Large intestine (tissue), 3 donors: ENCODE measurements around the gene ABHD1. TPM values are rescaled to one million over a fixed set of nuclear protein-coding genes. Genes with fewer than 3 reads are reported as not detected.
A peak's percentile ranks its signal among the peaks of the same experiment; 100 is the strongest.

Source experiments
- DNase-seq, 2 donors: peaks; one replicate each; pipeline versions ENCODE4 v3.0.0 to v3.0.0-alpha.2; 2013
- H3K27ac ChIP-seq: one replicate; pipeline ENCODE4 v1.5.1; 2013; ENCODE audit warnings: low read length
- H3K27me3 ChIP-seq: 2 replicates; pipeline ENCODE4 v1.6.1; 2013; ENCODE audit warnings: low read length; ENCODE audit not compliant: control insufficient read depth, insufficient read depth
- H3K36me3 ChIP-seq: 2 replicates; pipeline ENCODE4 v1.6.1; 2013; ENCODE audit warnings: low read length; ENCODE audit not compliant: control insufficient read depth, insufficient read depth
- H3K4me1 ChIP-seq: one replicate; pipeline ENCODE4 v1.6.1; 2013; ENCODE audit warnings: low read length; ENCODE audit not compliant: control insufficient read depth, insufficient read depth
- H3K4me3 ChIP-seq: one replicate; pipeline ENCODE4 v1.5.1; 2013; ENCODE audit warnings: low read length
- H3K9me3 ChIP-seq: one replicate; pipeline ENCODE4 v1.6.1; 2013; ENCODE audit warnings: mild to moderate bottlenecking, low read depth, low read length, moderate library complexity; ENCODE audit not compliant: control insufficient read depth
- WGBS: methylation state at CpG from one replicate; pipeline ENCODE4 v1.1.5; 2013; ENCODE audit warnings: low lambda C conversion rate; ENCODE audit not compliant: insufficient coverage; 5-methylcytosine and 5-hydroxymethylcytosine counted together
- polyA plus RNA-seq: library from polyadenylated mRNA; unstranded; fragments of 120-200 nt; gene quantifications from one replicate; pipeline ENCODE4 v1.2.1, GENCODE V29; 2013

The ABHD1 gene
- polyA plus RNA-seq, 1 donor = 2.0 TPM

- WGBS = no CpG with 5 or more reads among the region's 38 CpGs
- Histone ChIP-seq H3K27me3 (peaks cover 7% of the 10 kb centered on the region), H3K4me1 (peaks cover 15% of the 10 kb centered on the region), H3K4me3 (no peak overlapping the region), H3K9me3 (peaks cover 8% of the 10 kb centered on the region), H3K36me3 (peaks cover 5% of the 10 kb centered on the region), H3K27ac (no peak overlapping the region)
- no peak for DNase-seq
Measured at GRCh38 chr2:27081984-27082772, 41.4 kb upstream of the ABHD1 start.

GRCh38 chr2:27082773-27083409 is 40.7 kb upstream of the ABHD1 start:
- no peak for DNase-seq
- H3K4me1 ChIP-seq = peaks cover 15% of the 10 kb centered on the region
- H3K4me3 ChIP-seq = no peak overlapping the region
- peaks cover 8% of the 10 kb centered on the region for H3K9me3 ChIP-seq
- peaks cover 5% of the 10 kb centered on the region for H3K36me3 ChIP-seq
- WGBS = no CpG with 5 or more reads among the region's 27 CpGs
- peaks cover 5% of the 10 kb centered on the region for H3K27me3 ChIP-seq
- no peak overlapping the region for H3K27ac ChIP-seq

- peaks cover 15% of the 10 kb centered on the region for H3K4me1 ChIP-seq
- no peak overlapping the region for H3K4me3 ChIP-seq
- WGBS = no CpG with 5 or more reads among the region's 20 CpGs
- no peak overlapping the region for H3K27ac ChIP-seq
- no peak for DNase-seq
- peaks cover 5% of the 10 kb centered on the region for H3K9me3 ChIP-seq
- H3K36me3 ChIP-seq = peaks cover 5% of the 10 kb centered on the region
- H3K27me3 ChIP-seq = peaks cover 4% of the 10 kb centered on the region
Measured at GRCh38 chr2:27083410-27084296, 40.0 kb upstream of the ABHD1 start.

- Histone ChIP-seq H3K4me1 (peaks cover 22% of the 10 kb centered on the region), H3K9me3 (no peaks in the 10 kb centered on the region), H3K27ac (no peak overlapping the region), H3K36me3 (peaks cover 9% of the 10 kb centered on the region), H3K27me3 (no peaks in the 10 kb centered on the region), H3K4me3 (no peak overlapping the region)
- no peak for DNase-seq
- WGBS = no CpG with 5 or more reads among the region's 6 CpGs
Measured at GRCh38 chr2:27084297-27085061, 39.1 kb upstream of the ABHD1 start.

GRCh38 chr2:27085062-27085672 is 38.4 kb upstream of the ABHD1 start:
- Histone ChIP-seq H3K4me1 (peaks cover 24% of the 10 kb centered on the region), H3K27me3 (no peaks in the 10 kb centered on the region), H3K4me3 (peak overlapping the region; percentile 58), H3K27ac (peak overlapping the region; percentile 81), H3K9me3 (no peaks in the 10 kb centered on the region), H3K36me3 (peaks cover 9% of the 10 kb centered on the region)
- no CpG with 5 or more reads among the region's 10 CpGs for WGBS
- DNase-seq = no peak

- peaks cover 26% of the 10 kb centered on the region for H3K4me1 ChIP-seq
Measured at GRCh38 chr2:27085673-27086089, 37.9 kb upstream of the ABHD1 start.

GRCh38 chr2:27086090-27086723 is 37.4 kb upstream of the ABHD1 start:
- peak; percentile 96 to 97 for DNase-seq
- Histone ChIP-seq H3K4me1 (peaks cover 32% of the 10 kb centered on the region), H3K27ac (peak overlapping the region; percentile 81), H3K9me3 (no peaks in the 10 kb centered on the region), H3K4me3 (peak overlapping the region; percentile 58), H3K36me3 (peaks cover 9% of the 10 kb centered on the region), H3K27me3 (no peaks in the 10 kb centered on the region)
- no CpG with 5 or more reads among the region's 81 CpGs for WGBS

More at GRCh38 chr2:27085673-27086089, 37.9 kb upstream of the ABHD1 start:
- WGBS = no CpG with 5 or more reads among the region's 38 CpGs
- no peaks in the 10 kb centered on the region for H3K9me3 ChIP-seq
- DNase-seq = peak; percentile 61 to 85
- peak overlapping the region; percentile 81 for H3K27ac ChIP-seq
- H3K36me3 ChIP-seq = peaks cover 9% of the 10 kb centered on the region
- no peaks in the 10 kb centered on the region for H3K27me3 ChIP-seq
- H3K4me3 ChIP-seq = peak overlapping the region; percentile 58

GRCh38 chr2:27086724-27087593 is 36.7 kb upstream of the ABHD1 start, which contains the start of gene KHK:
TSS of gene KHK (plus strand) at chr2:27086772. CDS start at chr2:27087260, 488 bp downstream.
- no peaks in the 10 kb centered on the region for H3K9me3 ChIP-seq
- WGBS = no CpG with 5 or more reads among the region's 54 CpGs
- H3K27ac ChIP-seq = peak within 1 kb of the TSS; percentile 81

More at GRCh38 chr2:27086724-27087593, 36.7 kb upstream of the ABHD1 start, which contains the start of gene KHK:
- H3K4me3 ChIP-seq = peak within 1 kb of the TSS; percentile 59
- H3K27me3 ChIP-seq = no peaks in the 10 kb centered on the region
- H3K4me1 ChIP-seq = peaks cover 33% of the 10 kb centered on the region
- DNase-seq = peak; percentile 66 to 85
- H3K36me3 ChIP-seq = peaks cover 14% of the 10 kb centered on the region
